ENCODE measurements around the gene HOXB5.

Gene HOXB5

GRCh38 chr17:48596735-48597527 lies 3.4 kb upstream of the HOXB5 start:
- Mint-ChIP-seq H3K27me3 (ENCODE audit: low read depth) (peaks cover 95% of the 10 kb centered on the region), H3K9me3 (no peaks in the 10 kb centered on the region), H3K4me1 (peaks cover 79% of the 10 kb centered on the region), H3K27ac (peak overlapping the region in 1 of 3 experiments; percentile 98), H3K36me3 (ENCODE audit: low read depth) (peaks cover 41% of the 10 kb centered on the region), H3K4me3 (peak overlapping the region; percentile 94 to 99 (median 98))
- no peak for TF ChIP-seq CTCF (IDR thresholded peaks at IDR 0.05; ENCODE audit: unreplicated experiment in 3 of 3)

- H3K4me3 Mint-ChIP-seq, result peak overlapping the region; percentile 94 to 99 (median 98)
- peaks cover 85% of the 10 kb centered on the region for H3K4me1 Mint-ChIP-seq
- peaks cover 95% of the 10 kb centered on the region for H3K27me3 Mint-ChIP-seq (ENCODE audit: low read depth)
- H3K36me3 Mint-ChIP-seq (ENCODE audit: low read depth), result peaks cover 46% of the 10 kb centered on the region
- no peak for TF ChIP-seq CTCF (IDR thresholded peaks at IDR 0.05; ENCODE audit: unreplicated experiment in 3 of 3)
- H3K9me3 Mint-ChIP-seq, result no peaks in the 10 kb centered on the region
- H3K27ac Mint-ChIP-seq, result peak overlapping the region in 1 of 3 experiments; percentile 98
Observed at GRCh38 chr17:48596000-48596734, 2.6 kb upstream of the HOXB5 start.

GRCh38 chr17:48595278-48595999 lies 1.9 kb upstream of the HOXB5 start:
- Mint-ChIP-seq H3K9me3 (no peaks in the 10 kb centered on the region), H3K27ac (peak overlapping the region in 1 of 3 experiments; percentile 92), H3K4me3 (peak overlapping the region; percentile 91 to 98 (median 94)), H3K36me3 (ENCODE audit: low read depth) (peaks cover 53% of the 10 kb centered on the region), H3K4me1 (peaks cover 84% of the 10 kb centered on the region), H3K27me3 (ENCODE audit: low read depth) (peaks cover 92% of the 10 kb centered on the region)
- TF ChIP-seq CTCF (IDR thresholded peaks at IDR 0.05; ENCODE audit: unreplicated experiment in 3 of 3), result no peak

- Mint-ChIP-seq H3K4me3 (peak overlapping the region; percentile 91 to 98 (median 94)), H3K4me1 (peaks cover 84% of the 10 kb centered on the region), H3K27me3 (ENCODE audit: low read depth) (peaks cover 91% of the 10 kb centered on the region), H3K27ac (peak overlapping the region in 1 of 3 experiments; percentile 92), H3K9me3 (no peaks in the 10 kb centered on the region), H3K36me3 (ENCODE audit: low read depth) (peaks cover 60% of the 10 kb centered on the region)
- no peak for TF ChIP-seq CTCF (IDR thresholded peaks at IDR 0.05; ENCODE audit: unreplicated experiment in 3 of 3)
Observed at GRCh38 chr17:48594538-48595277, 1.1 kb upstream of the HOXB5 start.

GRCh38 chr17:48593840-48594537 lies 410 bp upstream of the HOXB5 start:
- H3K4me1 Mint-ChIP-seq, result peaks cover 82% of the 10 kb centered on the region
- peak; percentile 94 to 97 (median 95) for TF ChIP-seq CTCF (IDR thresholded peaks at IDR 0.05; ENCODE audit: unreplicated experiment in 3 of 3)
- H3K36me3 Mint-ChIP-seq (ENCODE audit: low read depth), result peaks cover 62% of the 10 kb centered on the region
- H3K27ac Mint-ChIP-seq, result peak overlapping the region in 1 of 3 experiments; percentile 92
- peak overlapping the region; percentile 91 to 98 (median 94) for H3K4me3 Mint-ChIP-seq
- peaks cover 90% of the 10 kb centered on the region for H3K27me3 Mint-ChIP-seq (ENCODE audit: low read depth)
- H3K9me3 Mint-ChIP-seq, result no peaks in the 10 kb centered on the region

All from nephron (organoid).